Myocyte (in vitro differentiated cells): ENCODE results near the gene WDR77. TPM values are rescaled to one million over a fixed set of nuclear protein-coding genes. Genes with fewer than 3 reads are reported as not detected.

Source experiments
- DNase-seq: peaks from one replicate; pipeline ENCODE4 v3.0.0-alpha.2; 2012; ENCODE audit warnings: low read depth
- polyA plus RNA-seq: library from polyadenylated mRNA; unstranded; fragments of >200 nt; gene quantifications from one replicate; pipeline ENCODE4 v1.2.1, GENCODE V29; 2012; ENCODE audit warnings: missing spikeins
- total RNA-seq: library from RNA; depleted of rRNA; stranded (reverse); fragments of >200 nt; gene quantifications from 2 replicates; pipeline ENCODE4 v1.2.3, GENCODE V29; 2014

The WDR77 gene
- 82.1 and 95.7 TPM in 2 replicates for total RNA-seq
- 53.3 TPM for polyA plus RNA-seq

DNA sequence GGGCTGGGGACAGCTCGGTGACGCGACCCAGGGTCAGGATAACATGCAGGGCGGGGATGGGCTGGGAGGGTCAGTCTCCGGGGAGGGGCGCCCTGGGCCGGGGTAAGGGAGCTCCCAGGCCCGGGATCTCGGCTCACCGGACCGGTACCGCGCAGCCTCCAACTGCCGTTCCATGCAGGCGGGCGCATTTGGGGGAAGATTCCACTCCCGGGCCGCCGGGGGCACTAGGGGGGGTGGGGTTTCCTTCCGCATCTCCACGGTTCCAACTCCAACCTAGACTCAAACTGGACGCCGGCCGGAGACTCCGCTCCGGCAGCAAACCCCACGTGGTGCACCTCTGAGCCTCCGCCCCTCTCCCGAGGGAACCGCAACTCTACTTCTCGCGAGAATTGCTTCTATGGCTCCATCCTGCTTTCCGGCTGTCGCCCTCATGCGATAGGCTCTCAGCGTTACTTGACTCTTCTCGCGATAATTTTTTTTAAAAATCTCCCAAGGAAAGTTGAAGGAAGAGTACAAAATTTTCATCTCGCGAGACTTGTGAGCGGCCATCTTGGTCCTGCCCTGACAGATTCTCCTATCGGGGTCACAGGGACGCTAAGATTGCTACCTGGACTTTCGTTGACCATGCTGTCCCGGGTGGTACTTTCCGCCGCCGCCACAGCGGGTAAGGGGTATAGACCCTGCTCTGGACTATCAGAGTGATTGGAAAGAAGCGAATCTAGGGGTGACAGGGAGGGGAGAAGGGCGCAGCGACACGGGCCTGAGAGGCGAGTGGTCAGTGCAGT, at the start of gene WDR77, which contains the start of gene ATP5PB:
TSS of gene WDR77 (minus strand) at position 339 of the 785 bp plus-strand sequence. CDS start at position 252, 87 bp downstream.
TSS of gene ATP5PB (plus strand) at position 547 of the 785 bp plus-strand sequence. CDS start at position 625, 78 bp downstream.
- peak; percentile 100 for DNase-seq

GRCh38 chr1:111497592-111497991, 48.5 kb upstream of the WDR77 start:
- DNase-seq, result no peak

- no peak for DNase-seq
These were observed 47.3 kb upstream of the WDR77 start for GRCh38 chr1:111496398-111496797.

- no peak for DNase-seq
These were observed 42.0 kb upstream of the WDR77 start for GRCh38 chr1:111491070-111491469.

- no peak for DNase-seq
These were observed 41.2 kb upstream of the WDR77 start for GRCh38 chr1:111490220-111490619.

- DNase-seq, result no peak
These were observed 40.5 kb upstream of the WDR77 start for GRCh38 chr1:111489604-111490003.

DNA sequence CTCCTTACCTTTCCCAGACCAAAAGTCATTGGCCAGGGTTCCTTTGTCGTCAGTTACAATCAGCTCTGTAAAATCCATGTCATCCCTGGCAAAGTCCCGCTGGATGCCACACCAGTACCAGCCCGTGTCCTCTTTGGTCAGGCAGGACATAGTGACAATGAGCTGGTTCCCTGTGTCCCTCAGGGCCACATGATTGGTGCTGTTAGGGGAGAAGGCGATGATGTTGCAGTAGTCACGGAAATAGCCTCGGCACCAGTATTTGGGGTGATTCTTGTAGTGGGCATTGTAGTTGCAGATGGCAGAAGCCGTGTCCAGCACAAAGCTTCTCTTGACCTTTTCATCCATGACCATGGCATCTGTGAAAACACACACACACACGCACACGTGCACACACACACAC, 39.6 kb upstream of the WDR77 start:
- no peak for DNase-seq

GRCh38 chr1:111487133-111487532, 38.1 kb upstream of the WDR77 start:
- no peak for DNase-seq

- no peak for DNase-seq
These were observed 37.4 kb upstream of the WDR77 start for GRCh38 chr1:111486431-111486830.

DNA sequence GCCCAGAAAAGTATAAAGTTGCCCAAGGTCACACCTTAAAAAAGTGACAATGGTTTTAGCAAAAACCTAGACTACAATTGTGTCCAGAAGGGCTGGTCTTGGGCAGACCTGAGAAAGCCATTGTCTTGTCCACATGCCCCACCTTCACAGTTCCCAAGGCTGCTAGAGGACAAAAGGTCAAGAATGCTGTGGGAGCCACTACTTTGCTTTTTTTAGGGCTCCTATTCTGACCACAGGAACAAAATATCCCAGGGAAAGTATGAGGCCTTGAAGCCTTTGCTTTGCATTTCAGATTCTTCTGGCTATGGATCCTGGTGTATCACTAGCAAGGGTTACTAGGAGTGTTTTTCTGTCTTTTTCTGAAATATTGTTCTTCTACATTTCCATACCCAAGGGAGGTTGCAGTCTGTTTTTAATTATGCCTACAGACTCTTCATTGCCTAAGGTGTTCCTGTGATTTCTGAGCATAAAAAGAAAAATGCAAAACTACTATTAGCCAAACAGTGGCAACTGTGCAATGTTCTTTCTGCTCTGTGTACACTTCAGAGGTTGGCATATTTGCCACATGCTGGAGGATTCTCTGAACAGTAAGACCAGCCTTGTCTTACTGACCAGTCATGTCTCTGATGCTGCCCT, 35.5 kb upstream of the WDR77 start:
- DNase-seq, result peak; percentile 53

- DNase-seq, result no peak
These were observed 34.8 kb upstream of the WDR77 start for GRCh38 chr1:111483876-111484275.

- DNase-seq, result no peak
These were observed 34.1 kb upstream of the WDR77 start for GRCh38 chr1:111483166-111483565.

DNA sequence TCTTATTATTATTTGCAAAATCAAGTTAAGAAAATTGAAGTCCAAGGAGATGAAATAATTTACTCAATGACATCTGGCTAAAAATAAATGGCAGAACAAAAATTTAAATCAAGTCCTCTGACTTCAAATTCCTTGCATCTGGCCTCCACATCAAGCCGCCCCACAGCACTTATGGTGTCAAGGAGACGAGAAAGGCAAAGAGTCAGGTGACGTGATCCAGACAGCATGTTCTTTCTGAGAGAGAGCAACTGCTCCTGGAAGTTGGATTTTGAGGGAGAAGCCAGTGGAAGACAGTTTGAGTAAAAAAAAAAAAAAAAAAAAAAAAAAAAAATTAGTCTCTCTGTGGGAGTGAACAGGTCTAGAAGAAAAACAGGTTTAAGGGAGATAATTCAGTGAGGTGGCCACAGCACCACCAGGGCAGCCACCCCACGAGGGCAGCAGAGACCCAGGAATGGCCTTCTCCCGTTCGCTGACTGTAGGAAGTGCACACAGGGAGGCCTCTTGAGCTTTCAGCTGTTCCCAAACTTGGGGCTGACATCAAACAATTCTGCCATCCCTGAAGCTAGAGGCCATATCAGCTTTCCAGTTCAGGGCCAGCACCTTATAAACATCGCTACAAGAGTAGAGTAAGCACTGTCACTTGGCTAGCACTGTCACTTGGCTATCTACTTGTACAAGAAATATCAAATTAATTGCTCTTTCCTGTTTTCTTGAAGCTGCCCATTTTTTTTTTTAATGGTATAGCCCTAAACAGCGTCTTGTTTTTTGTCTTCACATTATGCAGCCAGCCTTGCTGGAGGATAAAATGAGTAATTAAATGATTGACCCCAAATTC, 32.5 kb upstream of the WDR77 start:
- DNase-seq, result peak; percentile 89

DNA sequence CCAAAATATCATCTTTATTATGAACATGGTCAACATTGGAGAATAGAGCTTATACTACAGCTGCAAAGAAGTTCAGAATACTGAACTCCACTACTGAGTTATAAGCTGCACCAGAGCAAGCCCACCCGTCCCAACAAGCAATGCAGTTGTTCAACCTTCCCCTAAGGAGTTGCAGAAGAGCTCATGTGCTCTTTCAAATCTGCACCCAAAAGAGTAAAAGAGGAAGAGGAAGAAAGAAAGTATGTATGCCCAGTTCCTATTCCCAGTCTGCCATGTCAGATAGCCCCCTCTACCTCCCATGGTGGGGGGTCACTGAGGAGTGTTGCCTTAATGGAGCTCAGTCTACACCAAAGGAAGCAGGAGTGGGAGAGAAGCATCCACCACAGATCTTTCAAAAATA, 31.6 kb upstream of the WDR77 start:
- no peak for DNase-seq

- DNase-seq, result no peak
These were observed 27.8 kb upstream of the WDR77 start for GRCh38 chr1:111476761-111477309.

GRCh38 chr1:111476214-111476613, 27.2 kb upstream of the WDR77 start:
- no peak for DNase-seq

- DNase-seq, result no peak
These were observed 26.6 kb upstream of the WDR77 start for GRCh38 chr1:111475701-111476100.

GRCh38 chr1:111474521-111474920, 25.5 kb upstream of the WDR77 start:
- no peak for DNase-seq

GRCh38 chr1:111474106-111474505, 25.1 kb upstream of the WDR77 start:
- DNase-seq, result no peak

DNA sequence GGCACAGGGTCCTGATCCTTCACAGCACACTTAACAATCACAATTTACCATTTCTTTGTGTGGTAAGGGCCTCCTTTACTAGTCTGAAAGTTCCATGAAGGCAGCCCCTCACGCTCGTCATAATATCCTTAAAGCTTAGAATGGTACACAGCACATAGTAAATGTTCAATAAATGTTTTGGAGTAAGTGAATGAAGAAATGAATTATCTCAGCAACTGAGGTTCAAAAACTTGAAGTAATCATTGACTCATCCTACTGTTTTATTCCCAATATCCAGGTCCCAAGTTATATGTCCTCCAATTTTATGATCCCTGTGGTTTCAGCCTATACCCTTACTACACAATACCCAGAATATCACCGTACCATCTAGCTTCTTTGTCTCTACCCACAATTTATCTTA, 22.5 kb upstream of the WDR77 start:
- no peak for DNase-seq

- DNase-seq, result no peak
These were observed 22.0 kb upstream of the WDR77 start for GRCh38 chr1:111471012-111471411.
